GM18498 (cell line): ENCODE results near the gene ERC1.
"Not testable (repeated sequence)": the region's sequence is repeated elsewhere in the genome, so short reads cannot be mapped to it uniquely, and the experiment has no call there.

ENCODE experiments used
- ATAC-seq: cut with Tn5 transposase; IDR thresholded peaks from one replicate; pipeline ENCODE4 v1.9.1; 2021; ENCODE audit warnings: mild to moderate bottlenecking, moderate library complexity; ENCODE audit not compliant: unreplicated experiment

Gene ERC1

GRCh38 chr12:1344245-1344644 is 353.2 kb downstream of the ERC1 start:
- ATAC-seq, result no peak

DNA sequence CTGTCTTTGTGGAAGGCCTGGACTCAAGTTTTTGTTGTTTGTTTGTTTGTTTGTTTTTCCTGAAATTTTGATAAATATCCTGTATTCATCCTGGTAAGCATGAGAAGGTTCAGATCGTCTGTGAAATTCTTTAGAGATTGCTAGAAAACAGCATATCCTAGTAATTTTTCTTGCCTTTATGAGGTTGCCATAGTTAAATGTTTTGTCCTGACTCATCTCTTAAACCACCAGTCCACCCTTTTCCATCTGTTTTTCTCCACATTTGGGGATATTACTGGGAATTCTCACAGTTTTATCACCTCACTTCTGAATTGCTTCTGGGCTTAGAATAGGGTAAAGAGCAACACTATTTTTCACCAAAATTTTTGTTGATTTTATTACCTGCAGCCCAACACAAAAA is 355.1 kb downstream of the ERC1 start:
- no peak for ATAC-seq

DNA sequence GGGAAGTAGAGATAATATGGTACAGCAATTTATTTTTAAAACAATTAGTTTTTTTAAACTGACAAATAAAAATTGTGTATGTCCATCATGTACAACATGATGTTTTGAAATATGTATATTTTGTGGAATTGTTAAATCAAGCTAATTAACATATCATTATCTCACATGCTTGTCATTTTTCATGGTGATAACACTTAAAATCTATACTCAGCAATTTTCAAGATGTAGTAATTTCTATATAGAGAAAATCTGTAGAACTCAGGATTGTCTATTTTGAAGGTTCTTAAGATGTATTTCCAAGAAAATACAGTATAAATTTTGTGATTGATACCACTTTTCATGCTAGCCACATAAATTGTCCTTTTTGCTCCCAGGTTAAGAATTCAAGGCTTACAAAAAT is 356.3 kb downstream of the ERC1 start:
- ATAC-seq, result no peak

GRCh38 chr12:1348606-1349005 is 357.6 kb downstream of the ERC1 start:
- ATAC-seq, result no peak

DNA sequence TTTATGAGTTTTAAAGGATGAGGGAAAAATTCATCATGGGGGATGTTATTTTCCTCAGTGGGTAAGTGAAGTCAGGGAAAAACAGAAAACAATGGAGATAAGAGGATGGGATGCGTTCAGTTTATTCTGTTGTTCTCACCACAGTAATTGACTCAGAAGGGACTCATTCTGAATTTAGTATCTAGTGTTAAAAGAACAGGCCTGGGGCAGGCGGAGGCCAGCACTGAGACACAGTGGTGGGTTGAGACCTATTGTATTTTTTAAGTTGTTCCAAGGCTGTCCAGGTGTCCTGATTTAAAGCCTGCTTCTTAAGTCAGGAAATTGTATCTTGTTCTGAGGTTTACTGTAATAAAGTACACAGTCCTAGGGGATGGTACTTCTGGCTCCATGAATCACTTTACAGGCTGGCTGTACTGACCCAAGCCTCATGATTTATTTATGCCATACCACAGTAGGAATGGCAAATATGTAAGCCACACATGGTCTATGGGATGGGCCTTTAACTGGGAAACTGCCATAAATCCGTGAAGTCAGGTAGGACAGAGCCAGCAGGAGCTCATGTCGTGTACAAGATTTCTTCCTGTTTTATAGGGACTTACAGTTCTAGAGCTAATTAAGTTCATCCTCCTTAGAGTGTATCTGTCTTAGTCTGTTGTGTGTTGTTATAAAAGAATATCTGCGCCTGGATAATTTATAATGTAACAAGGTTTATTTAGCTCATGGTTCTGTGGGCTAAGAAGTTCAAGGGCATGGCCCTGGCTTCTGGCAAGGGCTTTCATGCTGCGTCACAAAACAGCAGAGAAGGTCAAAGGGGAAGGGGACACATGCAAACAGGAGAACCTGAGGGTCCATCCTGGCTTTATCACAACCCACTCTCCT is 359.3 kb downstream of the ERC1 start:
- no peak for ATAC-seq

GRCh38 chr12:1350934-1351240 is 359.9 kb downstream of the ERC1 start:
- no peak for ATAC-seq

DNA sequence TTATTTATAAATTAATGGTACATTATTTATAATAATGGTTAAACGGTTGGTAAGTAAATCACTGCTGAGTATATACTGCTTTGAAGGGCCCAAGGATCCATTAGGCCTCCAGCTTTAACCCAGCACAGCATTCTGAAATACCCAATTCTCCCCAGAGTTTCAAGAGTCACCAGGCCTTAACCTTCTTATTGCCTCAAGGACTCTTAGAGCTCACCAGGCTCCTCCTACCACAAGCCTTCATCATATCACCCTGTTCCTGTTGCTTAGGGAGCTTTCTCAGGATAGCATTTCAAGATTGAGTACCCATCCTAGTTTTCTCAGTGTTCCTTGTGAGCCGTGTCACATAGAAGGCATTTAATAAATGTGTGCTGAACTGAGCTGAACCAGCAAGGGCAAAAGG is 360.9 kb downstream of the ERC1 start:
- ATAC-seq, result no peak

GRCh38 chr12:1353451-1353850 is 362.4 kb downstream of the ERC1 start:
- ATAC-seq, result no peak

GRCh38 chr12:1355396-1355795 is 364.4 kb downstream of the ERC1 start:
- ATAC-seq, result no peak

DNA sequence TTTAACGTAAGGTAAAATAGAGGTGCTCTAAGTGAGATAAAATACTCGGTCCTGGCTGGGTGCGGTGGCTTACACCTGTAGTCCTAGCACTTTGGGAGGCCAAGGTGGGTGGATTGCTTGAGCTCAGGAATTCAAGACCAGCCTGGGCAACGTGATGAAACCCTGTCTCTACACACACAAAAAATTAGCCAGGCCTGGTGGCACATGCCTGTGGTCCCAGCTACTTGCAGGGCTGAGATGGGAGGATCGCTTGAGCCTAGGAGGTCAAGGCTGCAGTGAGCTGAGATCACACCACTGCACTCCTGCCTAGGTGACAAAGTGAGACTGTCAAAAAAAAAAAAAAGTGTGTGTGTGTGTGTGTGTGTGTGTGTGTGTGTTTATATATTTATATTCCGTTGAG is 364.8 kb downstream of the ERC1 start:
- ATAC-seq, result not testable (repeated sequence)

DNA sequence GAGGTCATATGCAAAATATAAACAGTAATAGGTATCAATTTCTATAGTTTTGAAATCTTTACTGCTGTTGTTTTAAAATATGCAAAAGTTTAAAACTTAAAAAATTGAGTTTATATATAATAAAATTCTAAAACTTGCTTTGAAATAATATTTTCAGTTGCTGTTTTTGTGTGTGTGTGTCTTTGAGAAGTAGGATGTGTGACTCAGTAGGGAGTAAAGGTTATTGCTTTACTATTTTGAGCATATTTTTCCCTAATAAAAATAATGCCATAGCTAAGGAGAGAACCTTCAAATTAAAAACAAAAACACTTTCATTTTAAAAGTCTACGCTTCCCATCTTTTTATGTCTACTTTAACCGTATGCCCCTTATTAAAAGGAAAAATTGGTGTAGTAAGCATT is 365.3 kb downstream of the ERC1 start:
- ATAC-seq, result no peak

DNA sequence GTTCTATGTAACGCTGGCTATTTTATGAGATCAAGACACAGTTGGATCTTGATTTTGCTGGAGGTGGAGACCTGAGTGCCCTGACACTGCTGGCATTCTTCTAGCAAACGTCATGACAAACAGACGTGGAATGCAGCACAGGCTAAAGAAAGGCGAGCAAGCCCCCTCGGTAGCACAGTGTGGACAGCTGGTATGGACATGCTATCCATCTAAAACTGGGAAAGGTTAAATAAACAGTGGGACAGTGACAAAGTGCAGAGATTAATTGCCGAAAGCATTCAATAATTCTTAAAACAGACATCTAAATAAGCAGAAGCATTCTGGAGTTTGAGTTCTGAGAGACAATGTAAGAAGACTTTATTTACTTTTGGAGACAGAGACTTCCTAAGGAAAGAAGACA is 366.1 kb downstream of the ERC1 start:
- no peak for ATAC-seq

DNA sequence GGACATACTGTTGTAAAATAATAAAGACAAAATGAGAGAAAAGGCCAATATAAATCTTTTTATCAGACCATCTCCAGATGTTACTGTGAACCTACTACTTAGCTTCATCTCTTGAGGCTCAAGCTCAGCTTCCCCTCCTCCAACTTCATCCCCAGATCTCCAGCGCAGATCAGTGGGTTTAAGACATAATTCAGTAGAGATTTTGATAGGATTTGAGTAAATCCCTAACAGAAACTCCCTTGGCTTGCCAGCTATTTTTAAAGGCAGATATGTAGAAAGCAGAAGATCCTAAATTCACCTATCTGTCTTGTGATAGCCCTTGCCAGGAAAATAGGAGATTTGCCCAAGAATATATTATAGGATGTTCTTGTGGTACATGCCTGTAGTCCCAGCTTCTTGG is 366.7 kb downstream of the ERC1 start:
- no peak for ATAC-seq

GRCh38 chr12:1360441-1361210 is 369.6 kb downstream of the ERC1 start:
- no peak for ATAC-seq

- no peak for ATAC-seq
Measured at GRCh38 chr12:1362143-1362662, 371.2 kb downstream of the ERC1 start.

DNA sequence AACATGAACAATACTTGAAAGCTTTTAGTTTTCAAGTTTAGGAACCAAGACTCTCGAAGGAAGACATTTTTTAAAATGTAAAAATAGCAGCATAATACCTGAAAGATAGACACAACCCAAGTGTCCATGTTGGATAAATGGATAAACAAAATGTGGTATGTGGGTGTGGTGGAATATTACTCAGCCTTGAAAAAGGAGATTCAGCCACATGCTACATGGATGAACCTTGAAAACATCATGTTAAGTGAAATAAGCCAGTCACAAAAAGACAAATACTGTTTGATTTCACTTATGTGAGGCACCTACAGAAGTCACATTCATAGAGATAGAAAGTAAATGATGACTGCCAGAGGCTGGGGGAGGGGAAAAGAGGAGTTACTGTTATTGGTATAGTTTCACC is 374.7 kb downstream of the ERC1 start:
- ATAC-seq, result no peak

GRCh38 chr12:1367331-1368291 is 376.6 kb downstream of the ERC1 start:
- ATAC-seq, result no peak

GRCh38 chr12:1369460-1369859 is 378.4 kb downstream of the ERC1 start:
- ATAC-seq, result no peak

- ATAC-seq, result no peak
Measured at GRCh38 chr12:1369938-1370500, 379.0 kb downstream of the ERC1 start.

GRCh38 chr12:1373901-1374735 is 383.1 kb downstream of the ERC1 start:
- ATAC-seq, result no peak
